Suprapubic skin (tissue), 4 donors: Measurements from ENCODE around the gene OR4Q2.

Experiments
- CTCF ChIP-seq, 2 donors: fragments of 200-600 bp in 1 of 2; fragments of 450-650 bp in 1 of 2; sonication (generic) in 1 of 2; IDR thresholded peaks; one replicate each; pipeline ENCODE4 v1.5.1; 2016 to 2019; ENCODE audit warnings: antibody characterized with exemption in 2 of 2, mild to moderate bottlenecking in 1 of 2, moderate library complexity in 1 of 2
- EP300 ChIP-seq: sonication (generic); formaldehyde crosslinking; IDR thresholded peaks from one replicate; pipeline ENCODE4 v1.6.1; 2017; ENCODE audit warnings: antibody characterized with exemption
- POLR2A ChIP-seq, 2 donors: fragments of 450-650 bp; IDR thresholded peaks; one replicate each; pipeline ENCODE4 v1.6.1; 2017; ENCODE audit warnings: antibody characterized with exemption in 2 of 2, mild to moderate bottlenecking in 2 of 2, moderate library complexity in 2 of 2
- POLR2AphosphoS5 ChIP-seq, 3 donors: sonication (generic); formaldehyde crosslinking; IDR thresholded peaks; one replicate each; pipeline ENCODE4 v1.6.1; 2017; ENCODE audit warnings: antibody characterized with exemption in 3 of 3

GRCh38 chr14:20001863-20002262, at the start of gene OR4Q2:
- TF ChIP-seq CTCF (IDR thresholded peaks at IDR 0.05) (no peak), EP300 (no peak), POLR2A (IDR thresholded peaks at IDR 0.05) (no peak), POLR2AphosphoS5 (IDR thresholded peaks at IDR 0.05) (no peak)
